ENCODE results near the gene TMEM176A. TPM values are rescaled to one million over a fixed set of nuclear protein-coding genes. Genes with fewer than 3 reads are reported as not detected.
"Not testable (repeated sequence)": the region's sequence is repeated elsewhere in the genome, so short reads cannot be mapped to it uniquely, and the experiment has no call there.

The TMEM176A gene
- total RNA-seq = 1.2 TPM

- DNase-seq (ENCODE audit: low spot score in 2 of 2) (peak; percentile 54 to 74), FAIRE-seq (no peak)
Observed at GRCh38 chr7:150800581-150801241, at the start of gene TMEM176A. Gene TMEM176A, plus strand, starts transcription at chr7:150800769. Its CDS starts 782 bp downstream, at chr7:150801551.

GRCh38 chr7:150751702-150752101 is 48.9 kb upstream of the TMEM176A start:
- FAIRE-seq = no peak
- no peak for DNase-seq (ENCODE audit: low spot score in 2 of 2)

- no peak for DNase-seq (ENCODE audit: low spot score in 2 of 2)
- FAIRE-seq = no peak
Observed at GRCh38 chr7:150753239-150753638, 47.3 kb upstream of the TMEM176A start.

GRCh38 chr7:150753826-150754603 is 46.6 kb upstream of the TMEM176A start:
- FAIRE-seq = no peak
- no peak for DNase-seq (ENCODE audit: low spot score in 2 of 2)

GRCh38 chr7:150754951-150755350 is 45.6 kb upstream of the TMEM176A start:
- DNase-seq (ENCODE audit: low spot score in 2 of 2) (no peak), FAIRE-seq (no peak)

- FAIRE-seq = no peak
- no peak for DNase-seq (ENCODE audit: low spot score in 2 of 2)
Observed at GRCh38 chr7:150755473-150756099, 45.0 kb upstream of the TMEM176A start.

GRCh38 chr7:150756166-150756565 is 44.4 kb upstream of the TMEM176A start:
- no peak for FAIRE-seq

GRCh38 chr7:150756858-150757257 is 43.7 kb upstream of the TMEM176A start:
- DNase-seq (ENCODE audit: low spot score in 2 of 2) (no peak), FAIRE-seq (peak; percentile 76)

More at GRCh38 chr7:150756166-150756565, 44.4 kb upstream of the TMEM176A start:
- no peak for DNase-seq (ENCODE audit: low spot score in 2 of 2)

GRCh38 chr7:150759479-150759878 is 41.1 kb upstream of the TMEM176A start:
- FAIRE-seq = no peak
- DNase-seq (ENCODE audit: low spot score in 2 of 2) = no peak

- FAIRE-seq (no peak), DNase-seq (ENCODE audit: low spot score in 2 of 2) (no peak)
Observed at GRCh38 chr7:150766334-150766709, 34.2 kb upstream of the TMEM176A start.

GRCh38 chr7:150769768-150770167 is 30.8 kb upstream of the TMEM176A start:
- FAIRE-seq = no peak

GRCh38 chr7:150774131-150774530 is 26.4 kb upstream of the TMEM176A start:
- FAIRE-seq; DNase-seq (ENCODE audit: low spot score in 2 of 2): not testable (repeated sequence)

More at GRCh38 chr7:150769768-150770167, 30.8 kb upstream of the TMEM176A start:
- DNase-seq (ENCODE audit: low spot score in 2 of 2) = no peak

- no peak for DNase-seq (ENCODE audit: low spot score in 2 of 2)
- FAIRE-seq = no peak
Observed at GRCh38 chr7:150778014-150778737, 22.4 kb upstream of the TMEM176A start.

GRCh38 chr7:150778738-150779301 is 21.7 kb upstream of the TMEM176A start:
- DNase-seq (ENCODE audit: low spot score in 2 of 2) (peak; percentile 33 to 66), FAIRE-seq (no peak)

- no peak for FAIRE-seq
- no peak for DNase-seq (ENCODE audit: low spot score in 2 of 2)
Observed at GRCh38 chr7:150780292-150780691, 20.3 kb upstream of the TMEM176A start.

- DNase-seq (ENCODE audit: low spot score in 2 of 2) (no peak), FAIRE-seq (no peak)
Observed at GRCh38 chr7:150781103-150781502, 19.5 kb upstream of the TMEM176A start.

GRCh38 chr7:150781961-150782360 is 18.6 kb upstream of the TMEM176A start:
- DNase-seq (ENCODE audit: low spot score in 2 of 2) (no peak), FAIRE-seq (no peak)

- FAIRE-seq (no peak), DNase-seq (ENCODE audit: low spot score in 2 of 2) (no peak)
Observed at GRCh38 chr7:150784120-150784736, 16.3 kb upstream of the TMEM176A start.

GRCh38 chr7:150784954-150785353 is 15.6 kb upstream of the TMEM176A start:
- FAIRE-seq (no peak), DNase-seq (ENCODE audit: low spot score in 2 of 2) (no peak)
